PFSK-1 (cell line): Measurements from ENCODE around the gene MSX2.

Experiments used
- FOXP2 ChIP-seq: optimal IDR thresholded peaks from 2 replicates; pipeline ENCODE3; 2011; ENCODE audit warnings: borderline replicate concordance, control low read depth, inconsistent platforms; ENCODE audit not compliant: insufficient read depth; ENCODE audit errors: extremely low read length, extremely low read depth
- POLR2AphosphoS5 ChIP-seq: IDR thresholded peaks from 2 replicates; pipeline ENCODE4 v1.6.1; 2012; ENCODE audit warnings: low read depth, mild to moderate bottlenecking, control low read depth, low read length, moderate library complexity
- SIN3A ChIP-seq: IDR thresholded peaks from 2 replicates; pipeline ENCODE4 v1.6.1; 2012; ENCODE audit warnings: mild to moderate bottlenecking, low read length, moderate library complexity, borderline replicate concordance; ENCODE audit not compliant: insufficient read depth
- TAF1 ChIP-seq: IDR thresholded peaks from 2 replicates; pipeline ENCODE4 v1.6.1; 2012; ENCODE audit warnings: low read length, control low read depth, borderline replicate concordance; ENCODE audit not compliant: insufficient read depth
- TF ChIP-seq, protein P1 (sequence below), 2 experiments: IDR thresholded peaks; 2 replicates each; pipeline versions ENCODE4 v1.6.1 to v1.8.0; 2011 to 2012; ENCODE audit warnings: low read depth in 2 of 2, low read length in 2 of 2, control low read depth in 1 of 2, inconsistent platforms in 1 of 2, mild to moderate bottlenecking in 1 of 2, moderate library complexity in 1 of 2; ENCODE audit not compliant: insufficient read depth in 1 of 2

The MSX2 gene

DNA sequence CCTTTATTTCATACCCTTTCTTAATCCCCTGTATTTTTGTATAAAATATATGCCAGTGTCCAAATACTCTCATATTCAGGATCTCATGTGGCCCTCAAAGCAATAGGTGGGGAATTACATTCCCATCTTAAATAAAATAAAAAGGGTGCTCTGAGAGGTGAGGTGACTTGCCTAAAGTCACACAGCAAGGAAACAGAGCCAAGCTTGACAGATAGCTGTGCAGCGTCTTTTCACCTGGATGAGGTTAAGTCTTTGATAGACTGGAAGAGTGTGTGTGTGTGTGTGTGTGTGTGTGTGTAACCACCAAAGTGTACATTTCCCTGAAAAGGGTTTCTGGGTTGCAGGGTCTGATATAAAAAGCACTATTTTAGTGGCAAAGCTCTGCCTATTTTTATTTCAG is 12.4 kb downstream of the MSX2 start:
- TF ChIP-seq FOXP2 (no peak), TAF1 (no peak), POLR2AphosphoS5 (no peak), SIN3A (no peak)
- TF ChIP-seq, protein P1, sequence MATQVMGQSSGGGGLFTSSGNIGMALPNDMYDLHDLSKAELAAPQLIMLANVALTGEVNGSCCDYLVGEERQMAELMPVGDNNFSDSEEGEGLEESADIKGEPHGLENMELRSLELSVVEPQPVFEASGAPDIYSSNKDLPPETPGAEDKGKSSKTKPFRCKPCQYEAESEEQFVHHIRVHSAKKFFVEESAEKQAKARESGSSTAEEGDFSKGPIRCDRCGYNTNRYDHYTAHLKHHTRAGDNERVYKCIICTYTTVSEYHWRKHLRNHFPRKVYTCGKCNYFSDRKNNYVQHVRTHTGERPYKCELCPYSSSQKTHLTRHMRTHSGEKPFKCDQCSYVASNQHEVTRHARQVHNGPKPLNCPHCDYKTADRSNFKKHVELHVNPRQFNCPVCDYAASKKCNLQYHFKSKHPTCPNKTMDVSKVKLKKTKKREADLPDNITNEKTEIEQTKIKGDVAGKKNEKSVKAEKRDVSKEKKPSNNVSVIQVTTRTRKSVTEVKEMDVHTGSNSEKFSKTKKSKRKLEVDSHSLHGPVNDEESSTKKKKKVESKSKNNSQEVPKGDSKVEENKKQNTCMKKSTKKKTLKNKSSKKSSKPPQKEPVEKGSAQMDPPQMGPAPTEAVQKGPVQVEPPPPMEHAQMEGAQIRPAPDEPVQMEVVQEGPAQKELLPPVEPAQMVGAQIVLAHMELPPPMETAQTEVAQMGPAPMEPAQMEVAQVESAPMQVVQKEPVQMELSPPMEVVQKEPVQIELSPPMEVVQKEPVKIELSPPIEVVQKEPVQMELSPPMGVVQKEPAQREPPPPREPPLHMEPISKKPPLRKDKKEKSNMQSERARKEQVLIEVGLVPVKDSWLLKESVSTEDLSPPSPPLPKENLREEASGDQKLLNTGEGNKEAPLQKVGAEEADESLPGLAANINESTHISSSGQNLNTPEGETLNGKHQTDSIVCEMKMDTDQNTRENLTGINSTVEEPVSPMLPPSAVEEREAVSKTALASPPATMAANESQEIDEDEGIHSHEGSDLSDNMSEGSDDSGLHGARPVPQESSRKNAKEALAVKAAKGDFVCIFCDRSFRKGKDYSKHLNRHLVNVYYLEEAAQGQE (IDR thresholded peaks at IDR 0.05; ENCODE audit: insufficient read depth in 1 of 2, low read depth in 2 of 2, low read length in 2 of 2): no peak

DNA sequence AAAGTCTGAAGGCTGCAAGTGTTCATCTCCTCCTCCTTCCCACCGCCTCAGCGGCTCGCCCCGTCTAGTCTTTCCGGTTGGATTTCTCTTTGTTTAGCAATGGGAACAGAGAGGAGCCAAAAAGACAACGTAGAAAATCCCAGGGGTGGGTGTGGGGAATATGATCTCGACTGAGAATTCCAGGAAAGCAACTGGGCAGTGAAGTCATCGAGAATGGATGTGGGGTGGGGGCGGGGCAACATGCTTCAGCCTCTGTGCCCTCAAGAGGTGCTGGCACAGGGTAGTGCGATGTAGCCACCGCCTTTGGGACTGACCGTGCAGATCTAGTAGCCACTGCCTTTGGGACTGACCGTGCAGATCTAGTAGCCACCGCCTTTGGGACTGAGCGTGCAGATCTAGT is 12.9 kb downstream of the MSX2 start:
- TF ChIP-seq SIN3A (no peak), FOXP2 (no peak), POLR2AphosphoS5 (no peak), TAF1 (no peak)
- TF ChIP-seq, protein P1 (IDR thresholded peaks at IDR 0.05; ENCODE audit: insufficient read depth in 1 of 2, low read depth in 2 of 2, low read length in 2 of 2): no peak

DNA sequence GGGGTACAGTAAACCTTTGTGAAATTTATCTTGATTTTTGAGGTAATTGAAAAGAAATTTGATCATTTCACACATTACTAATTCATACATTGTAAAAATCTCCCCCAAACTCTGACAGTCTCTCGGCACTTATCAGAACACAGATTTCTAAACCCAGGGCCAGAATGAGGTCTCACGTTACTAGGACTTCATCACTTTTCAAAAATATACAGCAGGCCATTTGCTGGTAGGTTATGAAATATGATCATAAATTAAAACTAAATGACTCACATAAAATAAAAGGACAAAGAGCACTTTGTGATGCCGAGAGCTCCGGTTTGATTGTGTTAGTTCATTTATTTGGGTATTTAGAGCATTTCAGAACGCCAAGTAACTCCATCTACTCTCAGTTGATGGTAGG is 17.0 kb downstream of the MSX2 start:
- TF ChIP-seq SIN3A (no peak), TAF1 (no peak), POLR2AphosphoS5 (no peak), FOXP2 (no peak)
- TF ChIP-seq, protein P1 (IDR thresholded peaks at IDR 0.05; ENCODE audit: insufficient read depth in 1 of 2, low read depth in 2 of 2, low read length in 2 of 2): no peak

DNA sequence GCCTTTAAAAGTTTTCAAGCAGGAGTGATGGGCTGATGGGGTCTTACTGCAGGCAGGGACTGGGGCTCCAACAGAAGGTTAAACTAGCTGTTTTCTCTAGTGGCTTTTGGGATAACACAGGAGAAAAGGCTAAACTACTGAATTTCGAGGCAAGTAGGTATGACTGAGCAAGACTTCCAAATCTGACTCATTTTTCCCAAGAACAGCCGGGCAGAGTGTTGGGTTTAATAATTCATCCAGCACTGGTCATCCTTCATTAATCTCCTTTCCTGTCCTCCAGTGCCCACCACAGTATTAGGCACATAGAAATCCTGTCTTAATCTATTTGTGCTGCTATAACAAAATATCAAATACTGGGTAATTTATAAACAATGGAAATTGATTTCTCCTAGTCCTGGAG is 20.5 kb downstream of the MSX2 start:
- TF ChIP-seq SIN3A (no peak), TAF1 (no peak), FOXP2 (no peak), POLR2AphosphoS5 (no peak)
- TF ChIP-seq, protein P1 (IDR thresholded peaks at IDR 0.05; ENCODE audit: insufficient read depth in 1 of 2, low read depth in 2 of 2, low read length in 2 of 2): no peak

DNA sequence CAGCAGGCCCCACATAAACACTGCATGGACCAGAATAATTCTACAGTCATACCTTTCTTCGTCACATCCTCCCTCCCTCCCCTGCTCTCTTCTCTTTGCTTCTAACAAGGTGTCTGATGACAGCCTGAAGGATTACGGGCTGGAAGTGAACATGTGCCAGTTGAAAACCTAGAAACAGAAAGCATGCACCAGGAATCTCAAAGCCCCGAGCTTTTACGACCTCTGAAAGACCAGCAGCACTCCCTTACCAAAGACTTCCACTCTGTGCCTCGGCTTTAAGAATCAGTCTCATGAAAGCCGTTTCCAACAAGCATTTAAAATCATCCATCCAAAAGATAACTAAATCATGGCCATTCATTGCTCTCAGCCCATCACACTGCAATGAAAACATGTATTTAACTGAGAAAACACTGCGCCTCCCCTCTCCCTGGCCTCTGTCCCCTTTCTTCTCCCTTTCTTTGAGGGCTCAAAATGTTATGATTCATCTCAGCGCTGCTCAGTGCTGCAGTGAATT is 21.3 kb downstream of the MSX2 start:
- TF ChIP-seq FOXP2 (no peak), TAF1 (no peak), SIN3A (no peak), POLR2AphosphoS5 (no peak)
- TF ChIP-seq, protein P1 (IDR thresholded peaks at IDR 0.05; ENCODE audit: insufficient read depth in 1 of 2, low read depth in 2 of 2, low read length in 2 of 2): no peak
